ENCODE results near the gene NEGR1. TPM values are rescaled to one million over a fixed set of nuclear protein-coding genes. Genes with fewer than 3 reads are reported as not detected.

The NEGR1 gene
- polyA plus RNA-seq, 4 donors: 2.4 to 4.1 (median 3.8) TPM

DNA sequence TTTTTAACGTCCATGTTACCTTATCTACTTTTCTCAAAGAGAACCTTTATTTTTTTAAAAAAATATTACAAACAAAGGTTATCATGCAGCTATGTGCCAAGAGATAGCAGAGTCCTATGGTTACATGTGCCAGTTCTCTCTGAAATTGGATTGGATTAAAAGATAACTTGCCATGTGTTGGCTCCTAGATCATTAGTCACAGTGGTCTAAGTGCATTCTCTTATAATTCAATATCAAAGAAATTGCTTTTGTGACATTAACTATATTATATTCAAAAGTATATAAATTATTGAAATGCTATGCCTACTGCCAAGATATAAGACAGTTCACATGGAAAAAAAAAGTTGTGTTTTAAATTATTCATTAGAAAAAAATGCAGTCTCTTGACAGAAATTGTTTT, 494.2 kb downstream of the NEGR1 start:
- no peak for DNase-seq (ENCODE audit: low read depth in 4 of 4, low spot score in 2 of 4)

DNA sequence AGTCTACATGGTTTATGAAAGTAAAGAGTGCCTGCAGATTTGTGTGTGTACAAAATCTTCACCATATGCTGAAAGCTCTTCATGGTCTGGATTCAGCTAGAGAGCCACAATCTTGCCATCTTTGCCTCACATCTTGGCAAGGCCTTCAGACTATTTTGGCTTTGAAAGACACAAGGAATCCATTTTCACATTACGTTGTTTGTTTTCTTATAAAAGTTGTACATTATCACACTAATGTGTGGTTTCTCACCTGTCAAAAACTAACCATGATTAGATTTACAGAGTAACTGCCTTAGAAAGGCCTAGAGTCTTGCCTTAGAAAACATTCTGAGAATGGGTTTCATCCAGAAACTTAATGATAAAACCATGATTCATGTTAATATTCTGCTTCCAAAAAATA, 494.6 kb downstream of the NEGR1 start:
- no peak for DNase-seq (ENCODE audit: low read depth in 4 of 4, low spot score in 2 of 4)

DNA sequence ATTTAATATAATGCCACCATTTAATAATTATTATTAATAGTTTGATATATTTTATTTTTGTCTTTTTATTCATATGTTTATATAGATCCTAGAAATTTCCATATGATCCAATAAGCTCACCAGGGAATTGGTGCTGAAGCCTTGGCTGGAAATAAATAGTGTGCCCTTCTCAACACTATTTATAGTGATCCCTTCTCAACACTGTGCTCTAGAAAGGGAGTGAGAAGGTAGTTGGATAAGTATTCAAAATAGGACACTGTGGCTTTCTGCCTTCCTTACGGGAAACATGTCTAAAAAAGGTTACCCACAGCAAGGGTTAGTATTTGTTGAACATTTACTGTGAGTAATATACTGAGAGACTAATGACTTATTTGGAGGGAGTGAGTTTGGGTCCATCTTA, 496.1 kb downstream of the NEGR1 start:
- no peak for DNase-seq (ENCODE audit: low read depth in 4 of 4, low spot score in 2 of 4)

DNA sequence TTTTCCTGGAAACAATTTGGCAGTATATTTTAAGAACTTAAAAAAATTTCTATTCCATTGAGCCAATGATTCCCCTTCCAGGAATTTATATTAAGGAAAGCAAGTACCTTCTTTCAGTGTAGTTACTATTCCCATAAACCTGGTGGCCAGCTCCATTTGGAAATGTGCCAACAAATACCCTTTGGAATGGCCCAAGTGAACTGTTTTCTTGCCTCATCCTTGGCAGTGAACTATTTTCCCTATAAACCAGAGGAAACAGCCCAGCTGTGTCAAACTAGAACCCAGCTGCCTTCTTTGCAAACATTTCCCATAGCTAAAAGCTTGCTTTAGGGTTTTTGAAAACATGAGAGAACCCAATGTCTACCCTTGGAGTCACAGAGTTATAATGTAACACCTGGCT, 496.9 kb downstream of the NEGR1 start:
- no peak for DNase-seq (ENCODE audit: low read depth in 4 of 4, low spot score in 2 of 4)

DNA sequence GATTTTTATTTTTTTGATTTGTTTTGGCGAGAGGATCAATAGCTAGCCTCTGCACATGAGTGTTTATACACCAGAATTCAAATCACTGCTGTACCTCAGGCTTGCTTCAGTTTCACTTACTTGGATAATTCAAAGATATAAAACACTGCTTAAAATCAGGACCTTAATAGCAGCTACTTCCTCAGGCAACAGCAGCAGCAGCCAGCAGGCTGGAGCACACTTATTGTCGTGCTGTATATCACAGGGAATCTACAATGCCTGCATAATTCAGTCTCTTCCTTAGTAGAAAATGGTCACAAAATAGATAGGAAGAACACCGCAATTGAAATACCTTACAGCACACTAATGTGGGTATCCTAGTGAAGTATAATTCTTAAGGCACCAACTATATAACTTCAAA, 497.3 kb downstream of the NEGR1 start:
- DNase-seq (ENCODE audit: low read depth in 4 of 4, low spot score in 2 of 4): no peak

DNA sequence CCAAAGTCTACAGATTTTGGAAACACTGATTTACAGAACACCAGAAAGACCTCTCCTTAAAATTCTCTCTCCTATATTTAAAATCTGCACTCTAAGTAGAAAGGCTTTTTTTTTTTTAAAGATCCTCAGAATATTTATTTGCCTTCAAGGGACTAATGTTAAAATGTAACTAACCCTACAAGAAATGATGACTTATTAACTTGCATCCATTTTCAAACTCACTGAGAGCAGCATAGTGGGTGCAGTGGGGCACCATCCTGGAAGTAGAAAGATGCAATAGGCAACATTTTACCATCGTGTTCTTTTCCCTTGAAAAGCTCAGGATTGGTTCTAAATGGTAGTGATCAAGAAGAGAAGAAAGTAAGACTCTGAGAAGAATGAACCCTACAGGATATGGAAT, 498.1 kb downstream of the NEGR1 start:
- DNase-seq (ENCODE audit: low read depth in 4 of 4, low spot score in 2 of 4): no peak

DNA sequence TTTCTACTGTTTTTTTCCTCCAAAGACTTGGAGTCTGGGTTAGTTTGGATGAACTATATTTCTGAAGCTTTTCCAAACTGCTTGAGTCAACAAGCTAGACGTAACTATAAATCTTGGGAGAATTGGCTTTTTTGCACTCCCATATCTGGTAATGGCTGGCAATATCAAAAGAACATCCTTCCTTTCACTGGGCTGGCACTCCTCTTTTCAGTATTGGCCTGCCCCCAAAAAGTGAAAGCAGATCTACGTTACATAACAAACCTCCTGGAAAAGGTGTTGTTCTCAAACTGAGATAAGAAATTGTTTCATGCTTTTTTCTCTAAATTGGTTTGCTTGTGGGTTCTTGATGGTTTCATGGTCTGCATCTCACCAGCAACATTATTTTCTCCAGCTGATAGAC, 499.3 kb downstream of the NEGR1 start:
- DNase-seq (ENCODE audit: low read depth in 4 of 4, low spot score in 2 of 4): no peak

DNA sequence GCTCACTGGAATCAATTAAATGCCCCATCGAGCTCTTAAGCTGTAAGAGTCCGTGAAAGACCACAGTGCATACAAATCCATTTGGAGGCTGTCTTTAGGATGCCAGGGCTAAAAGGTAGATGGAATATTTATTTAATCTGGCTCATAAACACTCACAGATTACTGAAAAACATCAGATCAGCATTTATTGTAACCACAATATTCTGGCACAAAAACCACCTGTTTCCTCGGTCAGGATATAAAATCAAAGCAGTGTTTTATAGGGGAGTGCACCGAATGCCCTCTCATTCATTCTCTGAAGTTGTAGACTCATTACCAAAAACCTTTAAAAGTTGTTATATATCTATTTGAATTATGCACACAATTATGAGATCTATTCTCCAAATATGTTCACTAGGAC, 500.9 kb downstream of the NEGR1 start:
- DNase-seq (ENCODE audit: low read depth in 4 of 4, low spot score in 2 of 4): no peak

DNA sequence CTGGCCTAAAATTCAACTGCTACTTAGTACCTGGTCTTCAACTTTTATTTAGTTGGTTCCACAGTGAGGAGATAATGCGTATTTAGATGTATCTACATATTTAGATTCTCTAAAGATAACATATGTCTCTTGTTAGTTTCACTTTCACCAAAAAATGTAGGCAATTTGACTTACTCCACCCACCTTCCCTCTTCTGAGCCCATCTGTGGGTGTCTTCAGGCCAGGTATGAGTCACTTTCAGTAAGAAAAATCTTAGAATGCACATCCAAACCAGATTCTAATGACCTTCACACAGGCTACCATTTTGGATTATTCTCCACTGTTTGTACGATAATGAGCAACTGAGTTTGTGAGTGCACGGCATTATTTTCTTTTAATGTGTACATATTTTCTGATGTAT, 501.7 kb downstream of the NEGR1 start:
- DNase-seq (ENCODE audit: low read depth in 4 of 4, low spot score in 2 of 4): no peak

DNA sequence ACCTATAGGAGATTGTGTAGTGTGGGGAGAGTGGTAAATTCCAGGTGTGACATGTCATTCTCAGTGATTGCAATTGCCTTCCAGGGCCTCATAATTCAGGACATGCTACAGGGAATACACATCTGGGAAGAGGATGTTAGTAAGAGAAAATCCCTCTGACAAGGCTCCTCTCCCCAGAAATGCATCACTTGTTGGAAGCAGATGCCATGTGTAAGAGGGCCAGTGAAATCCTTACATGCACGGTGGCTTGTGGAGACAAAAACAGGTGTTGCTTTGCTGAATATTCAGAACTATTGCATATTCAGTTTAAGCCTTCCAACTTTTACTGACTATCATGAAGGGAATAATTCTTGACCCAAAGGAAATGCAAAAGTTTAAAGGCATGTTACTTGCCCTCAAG, 503.4 kb downstream of the NEGR1 start:
- DNase-seq (ENCODE audit: low read depth in 4 of 4, low spot score in 2 of 4): no peak

DNA sequence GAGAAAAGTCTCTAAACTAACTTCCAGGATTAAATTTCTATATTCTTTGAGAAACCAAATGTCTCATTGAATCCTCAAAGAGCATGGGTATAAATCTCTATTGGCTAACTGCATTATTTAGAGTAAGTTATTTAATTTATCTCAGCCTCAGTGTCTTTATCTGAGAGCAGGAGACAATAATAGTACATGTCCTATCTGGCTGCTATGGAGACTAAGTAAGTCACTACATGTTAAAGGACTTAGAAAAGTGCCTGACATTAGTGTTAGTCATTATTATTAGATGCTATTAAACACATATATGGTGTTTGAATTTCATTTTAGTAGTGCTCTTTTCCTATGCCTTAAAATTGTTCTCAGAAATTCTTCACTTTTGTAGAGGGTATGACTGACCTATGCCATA, 505.2 kb downstream of the NEGR1 start:
- DNase-seq (ENCODE audit: low read depth in 4 of 4, low spot score in 2 of 4): no peak

DNA sequence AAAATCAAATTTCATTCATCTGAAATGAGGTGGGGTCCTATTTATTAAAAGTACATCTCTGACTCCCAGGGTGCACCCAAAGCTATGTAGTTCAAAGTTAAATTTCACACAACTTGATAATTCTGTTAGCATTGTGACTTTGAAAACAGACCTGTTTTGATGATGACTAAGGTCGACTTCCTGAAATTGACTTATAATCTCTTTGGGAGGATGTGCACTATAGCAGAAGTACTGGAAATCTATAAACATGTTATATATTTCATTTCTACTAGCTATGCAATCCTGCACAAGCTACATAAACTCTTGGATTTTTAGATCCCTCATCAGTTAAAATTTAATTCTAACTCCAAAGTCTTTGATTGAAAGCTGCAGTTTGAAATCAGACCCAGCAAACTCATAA, 507.6 kb downstream of the NEGR1 start:
- DNase-seq (ENCODE audit: low read depth in 4 of 4, low spot score in 2 of 4): no peak

DNA sequence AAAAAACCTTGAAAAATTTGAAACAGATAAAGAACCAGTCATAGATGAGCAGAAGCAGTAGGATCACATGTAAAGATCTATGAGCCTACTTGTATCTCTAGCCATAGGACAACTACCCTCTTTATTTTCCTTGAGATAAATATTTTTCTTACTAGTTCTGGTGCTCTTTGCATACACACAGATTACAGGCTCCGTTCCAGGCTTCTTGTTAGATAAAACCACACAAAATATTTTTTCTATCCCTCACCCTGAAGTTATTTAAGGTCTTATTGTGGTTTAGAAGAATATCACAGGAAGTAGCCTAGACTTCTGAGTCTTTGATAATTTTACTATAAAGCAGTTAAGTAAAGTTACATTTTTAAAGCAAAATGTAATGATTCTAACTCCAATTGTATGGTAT, 512.2 kb downstream of the NEGR1 start:
- DNase-seq (ENCODE audit: low read depth in 4 of 4, low spot score in 2 of 4): no peak

DNA sequence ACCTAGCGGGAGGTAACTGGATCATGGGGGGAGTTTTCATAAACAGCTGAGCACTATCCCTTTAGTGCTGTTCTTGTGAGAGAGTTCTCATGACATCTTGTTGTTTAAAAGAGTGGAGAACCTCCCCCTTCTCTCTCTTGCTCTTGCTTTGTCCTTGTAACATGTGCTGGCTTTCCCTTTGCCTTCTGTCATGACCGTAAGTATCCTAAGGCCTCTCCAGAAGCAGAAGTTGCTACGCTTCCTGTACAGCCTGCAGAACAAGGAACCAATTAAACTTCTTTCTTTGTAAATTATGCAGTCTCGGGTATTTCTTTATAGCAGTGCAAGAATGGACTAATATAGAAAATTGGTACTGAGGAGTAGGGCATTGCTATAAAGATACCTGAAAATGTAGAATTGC, 515.6 kb downstream of the NEGR1 start:
- DNase-seq (ENCODE audit: low read depth in 4 of 4, low spot score in 2 of 4): no peak

DNA sequence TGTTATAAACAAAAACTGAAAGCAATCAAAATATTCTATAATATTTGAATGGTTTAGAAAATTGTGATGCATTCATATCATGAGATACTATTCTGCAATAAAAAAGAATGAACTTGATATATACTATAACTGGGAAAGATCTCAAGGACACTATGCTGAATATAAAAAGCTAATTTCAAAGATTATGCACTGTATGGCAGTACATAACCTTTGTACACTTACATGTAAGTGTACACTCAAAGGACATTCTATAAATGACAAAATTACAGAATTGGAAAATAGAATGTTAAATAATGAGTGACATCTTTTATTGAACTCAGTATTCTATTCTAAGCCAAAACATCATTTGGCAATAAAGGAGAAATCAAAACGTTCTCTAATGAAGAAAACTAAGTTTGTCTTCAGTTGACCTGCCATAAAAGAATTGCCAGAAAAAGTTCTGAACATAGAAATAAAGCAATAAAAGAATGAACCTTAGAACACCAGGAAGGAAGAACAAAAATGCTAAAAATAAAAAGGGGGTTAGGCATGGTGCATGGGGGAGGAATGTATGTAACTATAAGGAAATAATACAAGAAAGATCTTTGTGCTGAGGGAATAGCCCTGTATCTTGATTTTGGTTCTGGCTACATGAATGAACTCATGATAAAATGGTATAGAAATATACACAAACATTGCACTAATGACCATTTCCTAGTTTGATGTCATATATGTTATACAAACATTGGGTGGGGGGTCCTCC, 519.7 kb downstream of the NEGR1 start:
- no peak for DNase-seq (ENCODE audit: low read depth in 4 of 4, low spot score in 2 of 4)

DNA sequence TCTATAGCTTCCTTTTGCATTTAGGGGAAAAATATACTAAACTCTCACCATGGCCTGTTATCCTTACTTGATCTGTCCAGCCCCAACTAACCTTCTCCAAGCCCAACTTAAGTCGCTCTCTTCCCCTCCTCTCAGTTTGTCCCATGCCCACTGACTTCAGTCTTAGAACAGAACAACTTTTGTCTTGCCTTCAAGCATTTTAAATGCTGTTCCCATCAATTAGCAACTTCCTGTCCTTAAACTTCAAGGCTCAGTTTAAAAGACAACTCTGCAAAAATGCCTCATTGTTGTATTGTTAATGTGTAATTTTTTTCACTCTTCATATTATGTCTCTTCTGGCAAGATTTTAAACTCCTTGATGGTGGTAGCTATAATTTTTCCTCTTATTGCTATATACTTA, 526.9 kb downstream of the NEGR1 start:
- DNase-seq (ENCODE audit: low read depth in 4 of 4, low spot score in 2 of 4): no peak

DNA sequence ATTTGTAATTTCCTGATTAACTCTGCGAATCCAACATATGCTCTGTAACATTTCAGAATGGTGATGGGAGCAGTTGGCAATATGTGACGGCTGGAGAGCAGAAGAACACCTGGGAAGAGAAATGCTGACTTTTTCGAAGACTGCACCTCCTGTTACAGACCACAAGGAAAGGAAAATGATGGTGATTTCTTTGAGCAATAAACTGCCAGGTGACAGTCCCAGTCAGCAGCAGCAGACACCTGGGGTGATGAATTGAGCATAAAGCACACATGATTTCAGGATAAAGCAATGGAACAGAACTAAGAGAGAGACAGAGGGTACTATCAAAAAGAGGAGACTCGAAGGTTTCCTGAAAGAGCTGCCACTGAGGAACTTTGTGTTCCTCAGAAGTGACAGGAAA, 528.6 kb downstream of the NEGR1 start:
- DNase-seq (ENCODE audit: low read depth in 4 of 4, low spot score in 2 of 4): no peak

DNA sequence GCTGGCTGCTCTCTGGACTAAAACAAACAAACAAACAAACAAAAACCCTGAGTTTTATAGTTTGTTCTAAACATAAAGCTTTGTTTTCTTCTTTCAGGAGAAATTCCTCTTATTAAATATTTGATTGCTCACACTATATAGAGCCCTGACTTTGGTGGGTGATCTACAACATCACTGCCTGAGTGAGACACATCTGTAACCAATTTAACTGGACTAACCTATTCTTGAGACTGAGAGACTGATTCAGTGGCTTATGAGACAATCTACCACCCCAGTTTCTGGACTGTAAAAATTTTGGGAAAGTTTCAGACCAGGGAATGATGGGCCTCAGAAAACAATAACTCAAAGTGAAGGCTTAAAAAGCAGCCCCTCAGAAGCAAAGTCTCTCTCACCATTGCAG, 537.0 kb downstream of the NEGR1 start:
- no peak for DNase-seq (ENCODE audit: low read depth in 4 of 4, low spot score in 2 of 4)

DNA sequence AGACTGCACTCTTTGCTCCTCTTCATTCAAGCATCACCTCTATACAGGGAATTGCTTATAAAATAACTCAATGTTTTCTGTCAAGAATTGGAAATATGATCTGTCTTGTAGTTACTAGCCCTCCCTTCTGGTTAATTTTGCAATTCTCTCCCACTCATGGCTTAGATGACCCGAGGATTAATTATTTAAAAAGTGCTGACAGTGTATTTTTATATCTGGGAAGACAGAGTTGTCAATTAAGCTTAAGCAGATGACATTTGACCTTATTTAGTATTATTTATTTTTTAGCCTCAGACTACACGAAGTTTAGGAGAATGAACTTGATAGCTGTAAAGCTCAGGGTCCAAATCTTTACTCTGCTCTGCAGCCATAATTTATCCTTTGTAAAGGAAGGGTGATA, 538.5 kb downstream of the NEGR1 start:
- no peak for DNase-seq (ENCODE audit: low read depth in 4 of 4, low spot score in 2 of 4)

DNA sequence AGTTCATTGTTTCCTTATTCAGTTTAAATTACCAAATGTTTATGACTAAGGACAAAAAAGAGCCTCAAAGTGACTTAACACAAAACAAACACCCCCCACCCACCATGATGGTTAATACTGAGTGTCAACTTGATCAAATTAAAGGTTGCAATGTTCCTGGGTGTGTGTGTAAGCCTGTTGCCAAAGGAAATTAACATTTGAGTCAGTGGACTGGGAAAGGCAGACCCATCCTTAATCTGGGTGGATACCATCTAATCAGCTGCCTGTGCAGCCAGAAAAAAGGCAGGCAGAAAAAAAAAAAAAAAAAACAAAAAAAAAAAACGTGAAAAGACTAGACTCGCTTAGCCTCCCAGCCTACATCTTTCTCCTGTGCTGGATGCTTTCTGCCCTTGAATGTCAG, 543.4 kb downstream of the NEGR1 start:
- DNase-seq (ENCODE audit: low read depth in 4 of 4, low spot score in 2 of 4): no peak

DNA sequence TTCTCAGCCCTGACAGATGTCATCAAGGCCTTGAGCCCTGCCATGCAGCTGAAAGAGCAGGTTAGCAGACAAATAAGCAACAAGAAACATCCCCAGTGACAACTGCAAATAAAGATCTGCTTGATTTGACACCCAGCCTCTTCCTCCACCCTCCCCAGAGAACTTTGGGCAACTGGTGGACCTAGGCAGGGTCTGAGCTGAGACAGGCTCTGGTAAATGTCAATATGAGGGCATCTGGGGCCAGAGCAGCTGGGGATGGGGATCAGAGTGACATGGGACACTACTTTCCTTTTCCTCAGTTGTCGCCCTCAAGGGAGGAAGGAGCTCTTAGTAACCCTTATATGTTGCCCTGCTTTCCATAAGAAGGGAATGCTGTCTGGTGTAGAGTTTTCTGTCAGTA, 544.1 kb downstream of the NEGR1 start:
- no peak for DNase-seq (ENCODE audit: low read depth in 4 of 4, low spot score in 2 of 4)

DNA sequence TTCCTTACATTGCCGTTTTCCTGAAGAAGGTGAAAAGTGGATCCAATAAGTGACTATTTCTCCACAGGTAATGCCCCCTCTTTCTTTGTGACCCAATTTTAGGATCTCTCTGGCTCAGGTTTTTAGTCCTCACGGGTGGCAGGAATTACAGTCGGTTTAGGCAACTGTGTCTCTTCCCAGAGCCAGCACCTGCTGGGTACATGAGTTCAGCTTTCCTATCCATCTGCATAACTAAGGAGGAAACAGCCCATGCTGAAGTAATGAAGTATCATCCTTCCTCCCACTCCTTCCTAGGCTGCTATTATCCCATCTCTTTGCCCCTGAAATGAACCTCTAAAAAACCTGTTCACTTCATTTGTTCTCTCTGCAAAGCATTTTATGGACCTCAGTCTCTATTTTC, 544.6 kb downstream of the NEGR1 start:
- no peak for DNase-seq (ENCODE audit: low read depth in 4 of 4, low spot score in 2 of 4)

DNA sequence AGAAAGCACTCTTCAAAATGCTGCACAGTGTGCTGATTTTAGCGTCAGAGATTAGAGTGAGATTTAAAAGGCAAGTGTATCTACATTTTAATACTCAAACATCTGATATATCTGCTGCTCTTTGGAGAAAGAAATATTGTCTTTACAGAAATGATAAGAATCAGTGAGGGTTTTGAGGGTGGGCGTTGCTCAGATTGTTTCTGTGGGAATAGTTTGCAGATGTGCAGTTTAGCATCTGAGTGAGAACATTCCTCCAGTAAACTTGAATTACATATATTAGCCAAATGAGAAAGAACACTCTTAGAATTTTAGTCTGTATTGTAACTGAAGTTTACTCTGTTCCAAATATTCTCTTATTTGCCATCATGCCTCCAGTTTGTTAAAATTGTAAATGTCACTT, 549.2 kb downstream of the NEGR1 start:
- DNase-seq (ENCODE audit: low read depth in 4 of 4, low spot score in 2 of 4): no peak
